OCI-LY1 (cell line): Measurements from ENCODE around the gene PSD2.

Experiments
- EZH2 ChIP-seq: fragments of 200-600 bp; sonication (generic), shearing (Covaris generic); IDR thresholded peaks from 2 replicates; pipeline ENCODE4 v1.8.0; 2017; ENCODE audit warnings: borderline replicate concordance, mixed run types, mild to moderate bottlenecking, antibody characterized with exemption, low read length, moderate library complexity, mixed read lengths
- TF ChIP-seq, protein P1 (sequence below): fragments of 200-600 bp; sonication (generic), shearing (Covaris generic); IDR thresholded peaks from 2 replicates; pipeline ENCODE4 v1.5.1; 2017; ENCODE audit warnings: mild to moderate bottlenecking, antibody characterized with exemption, low read length, moderate library complexity, mixed read lengths

DNA sequence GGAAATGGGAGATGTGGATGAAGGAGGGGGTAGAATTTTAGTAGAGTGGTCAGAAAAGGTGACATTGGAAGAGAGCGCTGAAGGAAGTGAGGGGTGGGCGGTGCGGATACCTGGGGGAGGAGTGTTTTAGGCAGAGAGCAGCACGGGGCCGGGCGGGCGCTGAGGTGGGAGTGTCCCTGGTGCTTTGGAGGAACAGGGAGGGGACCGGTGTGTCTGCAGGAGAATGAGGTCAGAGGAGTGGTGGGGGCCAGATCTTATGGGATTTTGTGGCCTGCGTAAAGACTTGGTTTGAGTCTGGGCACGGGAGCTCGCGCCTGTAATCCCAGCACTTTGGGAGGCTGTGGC is 5.8 kb upstream of the PSD2 start:
- TF ChIP-seq, protein P1, sequence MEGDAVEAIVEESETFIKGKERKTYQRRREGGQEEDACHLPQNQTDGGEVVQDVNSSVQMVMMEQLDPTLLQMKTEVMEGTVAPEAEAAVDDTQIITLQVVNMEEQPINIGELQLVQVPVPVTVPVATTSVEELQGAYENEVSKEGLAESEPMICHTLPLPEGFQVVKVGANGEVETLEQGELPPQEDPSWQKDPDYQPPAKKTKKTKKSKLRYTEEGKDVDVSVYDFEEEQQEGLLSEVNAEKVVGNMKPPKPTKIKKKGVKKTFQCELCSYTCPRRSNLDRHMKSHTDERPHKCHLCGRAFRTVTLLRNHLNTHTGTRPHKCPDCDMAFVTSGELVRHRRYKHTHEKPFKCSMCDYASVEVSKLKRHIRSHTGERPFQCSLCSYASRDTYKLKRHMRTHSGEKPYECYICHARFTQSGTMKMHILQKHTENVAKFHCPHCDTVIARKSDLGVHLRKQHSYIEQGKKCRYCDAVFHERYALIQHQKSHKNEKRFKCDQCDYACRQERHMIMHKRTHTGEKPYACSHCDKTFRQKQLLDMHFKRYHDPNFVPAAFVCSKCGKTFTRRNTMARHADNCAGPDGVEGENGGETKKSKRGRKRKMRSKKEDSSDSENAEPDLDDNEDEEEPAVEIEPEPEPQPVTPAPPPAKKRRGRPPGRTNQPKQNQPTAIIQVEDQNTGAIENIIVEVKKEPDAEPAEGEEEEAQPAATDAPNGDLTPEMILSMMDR = no peak
- TF ChIP-seq EZH2 = no peak
